Gastrocnemius medialis (tissue), 4 donors: Measurements from ENCODE around the gene DISC1. TPM values are rescaled to one million over a fixed set of nuclear protein-coding genes. Genes with fewer than 3 reads are reported as not detected.
"Not testable (repeated sequence)": the region's sequence is repeated elsewhere in the genome, so short reads cannot be mapped to it uniquely, and the experiment has no call there.

Source experiments
- ATAC-seq, 2 donors: fragments of 150-250 bp; one replicate each; pipeline ENCODE4 v1.9.1; 2016
- DNase-seq, 2 donors: peaks; one replicate each; pipeline ENCODE4 v3.0.0-alpha.2; 2019
- H3K27ac ChIP-seq, 4 donors: fragments of 200-600 bp; sonication (generic); 1 replicate in 1 of 4; 2 replicates in 3 of 4; pipeline ENCODE4 v1.5.1; 2016 to 2018; ENCODE audit warnings: mild to moderate bottlenecking in 2 of 4, moderate library complexity in 1 of 4
- H3K27me3 ChIP-seq, 3 donors: fragments of 200-600 bp; sonication (generic) in 2 of 3; 1 replicate in 1 of 3; 2 replicates in 2 of 3; pipeline versions ENCODE4 v1.5.1 to v1.6.0; 2016 to 2019; ENCODE audit warnings: mild to moderate bottlenecking in 1 of 3, moderate library complexity in 1 of 3
- H3K36me3 ChIP-seq, 2 donors: fragments of 200-600 bp; sonication (generic) in 1 of 2; one replicate each; pipeline ENCODE4 v1.5.1; 2017 to 2018
- H3K4me1 ChIP-seq, 2 donors: fragments of 200-600 bp; sonication (generic) in 1 of 2; one replicate each; pipeline ENCODE4 v1.5.1; 2016 to 2017; ENCODE audit warnings: mild to moderate bottlenecking in 2 of 2
- H3K4me3 ChIP-seq, 4 donors: fragments of 200-600 bp; sonication (generic) in 3 of 4; 1 replicate in 1 of 4; 2 replicates in 3 of 4; pipeline ENCODE4 v1.5.1; 2016 to 2019; ENCODE audit warnings: mild to moderate bottlenecking in 2 of 4
- H3K9me3 ChIP-seq, 3 donors: fragments of 200-600 bp; sonication (generic) in 2 of 3; 1 replicate in 1 of 3; 2 replicates in 2 of 3; pipeline ENCODE4 v1.5.1; 2016 to 2019
- CTCF ChIP-seq, 5 experiments: fragments of 450-650 bp in 3 of 5; fragments of 200-600 bp in 2 of 5; sonication (generic) in 2 of 5; IDR thresholded peaks in 4 of 5; conservative IDR thresholded peaks in 1 of 5; 1 replicate in 4 of 5; 2 replicates in 1 of 5; pipeline ENCODE4 v1.5.1; 2016 to 2019; ENCODE audit warnings: antibody characterized with exemption in 5 of 5, mild to moderate bottlenecking in 3 of 5, moderate library complexity in 3 of 5
- POLR2A ChIP-seq, 2 donors: fragments of 450-650 bp; IDR thresholded peaks; one replicate each; pipeline ENCODE4 v1.6.1; 2017; ENCODE audit warnings: antibody characterized with exemption in 2 of 2, mild to moderate bottlenecking in 2 of 2, moderate library complexity in 2 of 2
- in situ Hi-C, 4 donors: fragments of 200-750 bp; cut with MboI; loops; one replicate each; pipeline versions ENCODE4 v1.15.0 to v1.8.0; 2017; ENCODE audit warnings: low sequenced_read_pairs in 4 of 4
- intact Hi-C: fragments of 100-400 bp; cut with DNase I; formaldehyde crosslinking; loops from one replicate; pipeline ENCODE4 v1.15.1; 2023; ENCODE audit warnings: low total_unique reads
- total RNA-seq, 4 donors: library from RNA; depleted of rRNA; stranded (reverse); fragments of >200 nt; gene quantifications; one replicate each; pipeline versions ENCODE4 v1.1.0 to v1.2.3, GENCODE V29; 2016

The DISC1 gene
- total RNA-seq, 4 donors from 2014 or later: 2.3 to 5.8 (median 2.6) TPM

- DNase-seq (no peak), ATAC-seq (no peak)
- Histone ChIP-seq H3K27ac (no peak overlapping the region), H3K9me3 (no peaks in the 10 kb centered on the region), H3K36me3 (no peaks in the 10 kb centered on the region), H3K4me3 (no peak overlapping the region), H3K4me1 (no peaks in the 10 kb centered on the region), H3K27me3 (no peaks in the 10 kb centered on the region)
- intact Hi-C loops: no loop called here
- TF ChIP-seq POLR2A (IDR thresholded peaks at IDR 0.05) (no peak), CTCF (IDR thresholded peaks at IDR 0.05 in 4 of 5, conservative IDR thresholded peaks at IDR 0.05 in 1 of 5) (no peak)
- in situ Hi-C loops: no loop called here
Observed at GRCh38 chr1:231959225-231959884, 332.8 kb downstream of the DISC1 start.

GRCh38 chr1:231961801-231962200 lies 335.2 kb downstream of the DISC1 start:
- intact Hi-C loops, H3K4me3 ChIP-seq, H3K36me3 ChIP-seq, H3K27me3 ChIP-seq, DNase-seq, H3K27ac ChIP-seq, H3K4me1 ChIP-seq, ATAC-seq, H3K9me3 ChIP-seq, in situ Hi-C loops: not testable (repeated sequence)

- no peak for ATAC-seq
- in situ Hi-C loops: no loop called here
- TF ChIP-seq POLR2A (IDR thresholded peaks at IDR 0.05) (no peak), CTCF (IDR thresholded peaks at IDR 0.05 in 4 of 5, conservative IDR thresholded peaks at IDR 0.05 in 1 of 5) (no peak)
Observed at GRCh38 chr1:231962636-231963035, 336.0 kb downstream of the DISC1 start.

GRCh38 chr1:231964241-231964640 lies 337.7 kb downstream of the DISC1 start:
- Histone ChIP-seq H3K9me3 (no peaks in the 10 kb centered on the region), H3K4me3 (no peak overlapping the region), H3K36me3 (no peaks in the 10 kb centered on the region), H3K27me3 (no peaks in the 10 kb centered on the region), H3K27ac (no peak overlapping the region), H3K4me1 (no peaks in the 10 kb centered on the region)
- DNase-seq (no peak), ATAC-seq (no peak)
- TF ChIP-seq POLR2A (IDR thresholded peaks at IDR 0.05): no peak
- no peak for TF ChIP-seq CTCF (IDR thresholded peaks at IDR 0.05 in 4 of 5, conservative IDR thresholded peaks at IDR 0.05 in 1 of 5)
- intact Hi-C loops (no loop called here), in situ Hi-C loops (no loop called here)

More at GRCh38 chr1:231962636-231963035, 336.0 kb downstream of the DISC1 start:
- H3K4me1 ChIP-seq: no peaks in the 10 kb centered on the region
- intact Hi-C loops: no loop called here
- no peaks in the 10 kb centered on the region for H3K36me3 ChIP-seq
- no peak for DNase-seq
- no peaks in the 10 kb centered on the region for H3K27me3 ChIP-seq
- H3K9me3 ChIP-seq: no peaks in the 10 kb centered on the region
- H3K4me3 ChIP-seq: no peak overlapping the region
- H3K27ac ChIP-seq: no peak overlapping the region

- H3K9me3 ChIP-seq: no peaks in the 10 kb centered on the region
- ATAC-seq: no peak
- H3K4me3 ChIP-seq: no peak overlapping the region
- TF ChIP-seq POLR2A (IDR thresholded peaks at IDR 0.05) (no peak), CTCF (IDR thresholded peaks at IDR 0.05 in 4 of 5, conservative IDR thresholded peaks at IDR 0.05 in 1 of 5) (no peak)
- H3K36me3 ChIP-seq: no peaks in the 10 kb centered on the region
- DNase-seq: no peak
- no peak overlapping the region for H3K27ac ChIP-seq
- H3K27me3 ChIP-seq: no peaks in the 10 kb centered on the region
- H3K4me1 ChIP-seq: no peaks in the 10 kb centered on the region
- in situ Hi-C loops (no loop called here), intact Hi-C loops (no loop called here)
Observed at GRCh38 chr1:231964961-231965360, 338.4 kb downstream of the DISC1 start.
